Measurements from ENCODE around the gene GGCX. TPM values are rescaled to one million over a fixed set of nuclear protein-coding genes. Genes with fewer than 3 reads are reported as not detected.

The GGCX gene
- total and polyA plus RNA-seq, 2 of the 13 experiments (the other 11 are each of a cell fraction or from before 2014, with no cell fraction given), result 72.5 to 103 TPM

DNA sequence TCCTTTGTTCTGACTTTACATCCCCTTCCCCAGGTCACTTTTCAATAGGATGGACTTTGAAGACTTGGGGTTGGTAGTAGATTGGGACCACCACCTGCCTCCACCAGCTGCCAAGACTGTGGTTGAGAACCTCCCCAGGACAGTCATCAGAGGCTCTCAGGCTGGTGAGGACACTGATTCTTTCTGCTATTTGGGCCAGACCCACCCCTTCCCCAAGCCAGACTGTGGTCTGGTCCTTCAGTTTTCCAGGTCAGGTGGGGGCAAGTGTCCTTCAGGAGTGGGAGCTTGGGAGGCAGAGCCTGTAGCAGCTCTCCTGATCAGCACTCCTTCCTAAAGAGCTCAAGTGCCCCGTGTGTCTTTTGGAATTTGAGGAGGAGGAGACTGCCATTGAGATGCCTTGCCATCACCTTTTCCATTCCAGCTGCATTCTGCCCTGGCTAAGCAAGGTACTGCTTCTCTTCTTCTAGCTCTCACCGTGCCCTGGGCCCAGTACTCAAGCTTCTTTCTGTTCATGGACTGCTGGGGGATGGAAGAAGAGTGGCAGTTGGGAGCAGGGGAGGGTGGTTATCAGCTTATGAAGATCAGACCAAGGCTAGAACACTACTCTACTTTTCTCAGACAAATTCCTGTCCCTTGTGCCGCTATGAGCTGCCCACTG is 35.3 kb upstream of the GGCX start (continued):
- no peak for TF ChIP-seq CREB3 (CRISPR knock-in tag; IDR thresholded peaks at IDR 0.05)
- no peak for TF ChIP-seq ZNF598 (CRISPR knock-in tag; IDR thresholded peaks at IDR 0.05; ENCODE audit: borderline replicate concordance)
- TF ChIP-seq, protein P1, sequence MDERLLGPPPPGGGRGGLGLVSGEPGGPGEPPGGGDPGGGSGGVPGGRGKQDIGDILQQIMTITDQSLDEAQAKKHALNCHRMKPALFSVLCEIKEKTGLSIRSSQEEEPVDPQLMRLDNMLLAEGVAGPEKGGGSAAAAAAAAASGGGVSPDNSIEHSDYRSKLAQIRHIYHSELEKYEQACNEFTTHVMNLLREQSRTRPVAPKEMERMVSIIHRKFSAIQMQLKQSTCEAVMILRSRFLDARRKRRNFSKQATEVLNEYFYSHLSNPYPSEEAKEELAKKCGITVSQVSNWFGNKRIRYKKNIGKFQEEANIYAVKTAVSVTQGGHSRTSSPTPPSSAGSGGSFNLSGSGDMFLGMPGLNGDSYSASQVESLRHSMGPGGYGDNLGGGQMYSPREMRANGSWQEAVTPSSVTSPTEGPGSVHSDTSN (CRISPR knock-in tag; IDR thresholded peaks at IDR 0.05), result 0 out of 2 replicates have a peak, but pooled peaks have one; percentile 7
- TF ChIP-seq MEIS2 (CRISPR knock-in tag; IDR thresholded peaks at IDR 0.05), result 0 out of 2 replicates have a peak, but pooled peaks have one; percentile 27
- TF ChIP-seq SALL1 (CRISPR knock-in tag; IDR thresholded peaks at IDR 0.05), result 0 out of 2 replicates have a peak, but pooled peaks have one; percentile 22
- TF ChIP-seq ZNF674 (CRISPR knock-in tag; IDR thresholded peaks at IDR 0.05; ENCODE audit: low read depth), result no peak
- TF ChIP-seq MAFF (IDR thresholded peaks at IDR 0.05; ENCODE audit: low read depth, low read length), result no peak
- no peak for TF ChIP-seq NCOA1 (CRISPR knock-in tag; IDR thresholded peaks at IDR 0.05)
- no peak for TF ChIP-seq KLF12 (CRISPR knock-in tag; IDR thresholded peaks at IDR 0.05; ENCODE audit: borderline replicate concordance)
- TF ChIP-seq KMT2B (CRISPR knock-in tag; IDR thresholded peaks at IDR 0.05), result no peak
- TF ChIP-seq ZNF563 (CRISPR knock-in tag; IDR thresholded peaks at IDR 0.05), result peak; percentile 49; the same call in 1 of the 2 replicates
- no peak for TF ChIP-seq FOXK1 (CRISPR knock-in tag; IDR thresholded peaks at IDR 0.05; ENCODE audit: borderline replicate concordance, low read depth)
- no peak for TF ChIP-seq POGZ (CRISPR knock-in tag; IDR thresholded peaks at IDR 0.05)
- TF ChIP-seq ETV5 (CRISPR knock-in tag; IDR thresholded peaks at IDR 0.05; ENCODE audit: borderline replicate concordance), result no peak
- no peak for TF ChIP-seq ISX (CRISPR knock-in tag; conservative IDR thresholded peaks at IDR 0.05)
- no peak for TF ChIP-seq RCOR2 (CRISPR knock-in tag; IDR thresholded peaks at IDR 0.05)
- no peak for TF ChIP-seq ELF3 (CRISPR knock-in tag; IDR thresholded peaks at IDR 0.05)
- no peak for TF ChIP-seq EZH2 (conservative IDR thresholded peaks at IDR 0.05; ENCODE audit: low read depth, low read length)
- TF ChIP-seq XBP1 (CRISPR knock-in tag; IDR thresholded peaks at IDR 0.05), result no peak
- TF ChIP-seq REL (CRISPR knock-in tag; conservative IDR thresholded peaks at IDR 0.05), result no peak
- TF ChIP-seq ZFP36L1 (CRISPR knock-in tag; IDR thresholded peaks at IDR 0.05), result no peak
- no peak for TF ChIP-seq TOE1 (CRISPR knock-in tag; IDR thresholded peaks at IDR 0.05)
- no peak for TF ChIP-seq NCOA2 (CRISPR knock-in tag; IDR thresholded peaks at IDR 0.05)
- TF ChIP-seq ZBTB43 (CRISPR knock-in tag; conservative IDR thresholded peaks at IDR 0.05), result no peak
- no peak for TF ChIP-seq ATF7 (IDR thresholded peaks at IDR 0.05)
- TF ChIP-seq ATF7 (CRISPR knock-in tag; IDR thresholded peaks at IDR 0.05), result no peak
- no peak for TF ChIP-seq AHR (CRISPR knock-in tag; IDR thresholded peaks at IDR 0.05)
- no peak for TF ChIP-seq HNF4G (IDR thresholded peaks at IDR 0.05; ENCODE audit: borderline replicate concordance, low read depth, low read length)
- no peak for TF ChIP-seq HNF4G (CRISPR knock-in tag; IDR thresholded peaks at IDR 0.05; ENCODE audit: borderline replicate concordance, low read depth)
- TF ChIP-seq NFKBIZ (CRISPR knock-in tag; IDR thresholded peaks at IDR 0.05), result no peak

All from HepG2 (cell line).